HG03342 (cell line): ENCODE data around the gene TMEM209.
"Not testable (repeated sequence)": the region's sequence is repeated elsewhere in the genome, so short reads cannot be mapped to it uniquely, and the experiment has no call there.

Experiments used
- ATAC-seq: cut with Tn5 transposase; IDR thresholded peaks from one replicate; pipeline ENCODE4 v1.9.1; 2021; ENCODE audit warnings: mild to moderate bottlenecking, moderate library complexity; ENCODE audit not compliant: unreplicated experiment

Gene TMEM209

GRCh38 chr7:130174237-130174959 is 30.8 kb downstream of the TMEM209 start:
- no peak for ATAC-seq

GRCh38 chr7:130162196-130162595 is 43.0 kb downstream of the TMEM209 start:
- no peak for ATAC-seq

GRCh38 chr7:130160455-130160854 is 44.8 kb downstream of the TMEM209 start:
- no peak for ATAC-seq

GRCh38 chr7:130160023-130160422 is 45.2 kb downstream of the TMEM209 start:
- ATAC-seq, result no peak

GRCh38 chr7:130157700-130158099 is 47.5 kb downstream of the TMEM209 start:
- no peak for ATAC-seq

GRCh38 chr7:130156140-130156539 is 49.1 kb downstream of the TMEM209 start:
- no peak for ATAC-seq

- no peak for ATAC-seq
These were observed 50.5 kb downstream of the TMEM209 start for GRCh38 chr7:130154501-130155317.

- no peak for ATAC-seq
These were observed 51.1 kb downstream of the TMEM209 start for GRCh38 chr7:130154131-130154500.

- ATAC-seq, result no peak
These were observed 51.8 kb downstream of the TMEM209 start for GRCh38 chr7:130153211-130153908.

- no peak for ATAC-seq
These were observed 52.6 kb downstream of the TMEM209 start for GRCh38 chr7:130152493-130153210.

- ATAC-seq, result no peak
These were observed 53.4 kb downstream of the TMEM209 start for GRCh38 chr7:130151591-130152492.

- no peak for ATAC-seq
These were observed 54.6 kb downstream of the TMEM209 start for GRCh38 chr7:130150587-130150986.

- ATAC-seq, result peak; percentile 58
These were observed 55.7 kb downstream of the TMEM209 start for GRCh38 chr7:130149281-130150139.

- no peak for ATAC-seq
These were observed 56.6 kb downstream of the TMEM209 start for GRCh38 chr7:130148561-130148960.

- no peak for ATAC-seq
These were observed 57.4 kb downstream of the TMEM209 start for GRCh38 chr7:130147710-130148325.

GRCh38 chr7:130146693-130147405 is 58.4 kb downstream of the TMEM209 start:
- ATAC-seq, result no peak

- not testable (repeated sequence) for ATAC-seq
These were observed 59.1 kb downstream of the TMEM209 start for GRCh38 chr7:130146142-130146541.
